Measurements from ENCODE around the gene PXMP2. TPM values are rescaled to one million over a fixed set of nuclear protein-coding genes. Genes with fewer than 3 reads are reported as not detected.

Gene PXMP2
- total RNA-seq, 3 donors from 2014 or later, result 29.0 to 50.9 (median 31.8) TPM

- no peak overlapping the region for H3K27ac ChIP-seq
- TF ChIP-seq POLR2AphosphoS5 (IDR thresholded peaks at IDR 0.05), result no peak
- no peak for TF ChIP-seq CTCF (IDR thresholded peaks at IDR 0.05)
- TF ChIP-seq POLR2A (IDR thresholded peaks at IDR 0.05), result no peak
- H3K4me3 ChIP-seq, result no peak overlapping the region
- DNase-seq (ENCODE audit: low spot score in 2 of 2), result no peak
- H3K36me3 ChIP-seq, result peaks cover 4% of the 10 kb centered on the region
- no peaks in the 10 kb centered on the region for H3K27me3 ChIP-seq
- H3K4me1 ChIP-seq, result no peaks in the 10 kb centered on the region
- intact Hi-C loops (cut with DNase I; ENCODE audit: low total_unique reads), result no loop called here
- H3K9me3 ChIP-seq, result no peaks in the 10 kb centered on the region
Measured at GRCh38 chr12:132664206-132665148, 22.9 kb upstream of the PXMP2 start.

DNA sequence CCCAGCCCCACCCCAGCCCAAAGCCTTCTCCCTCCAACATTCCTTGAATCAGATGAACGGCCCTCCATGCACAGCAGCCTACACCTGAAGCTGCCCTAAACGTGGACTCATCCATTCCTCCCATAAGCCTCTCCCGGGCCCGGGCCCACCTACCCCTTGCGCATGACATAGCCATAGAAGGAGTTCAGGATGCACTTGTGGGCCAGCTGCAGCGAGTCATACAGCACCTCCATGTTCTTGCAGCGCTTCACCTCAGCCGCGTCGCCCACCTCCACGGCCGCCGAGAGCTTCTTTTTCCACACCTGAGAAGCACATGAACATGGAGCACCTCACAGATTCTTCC, 22.3 kb upstream of the PXMP2 start:
- Histone ChIP-seq H3K4me3 (no peak overlapping the region), H3K9me3 (no peaks in the 10 kb centered on the region), H3K4me1 (no peaks in the 10 kb centered on the region), H3K27me3 (no peaks in the 10 kb centered on the region), H3K36me3 (peaks cover 4% of the 10 kb centered on the region), H3K27ac (no peak overlapping the region)
- DNase-seq (ENCODE audit: low spot score in 2 of 2), result no peak
- TF ChIP-seq POLR2A (IDR thresholded peaks at IDR 0.05) (no peak), POLR2AphosphoS5 (IDR thresholded peaks at IDR 0.05) (no peak), CTCF (IDR thresholded peaks at IDR 0.05) (no peak)
- intact Hi-C loops (cut with DNase I; ENCODE audit: low total_unique reads), result no loop called here

DNA sequence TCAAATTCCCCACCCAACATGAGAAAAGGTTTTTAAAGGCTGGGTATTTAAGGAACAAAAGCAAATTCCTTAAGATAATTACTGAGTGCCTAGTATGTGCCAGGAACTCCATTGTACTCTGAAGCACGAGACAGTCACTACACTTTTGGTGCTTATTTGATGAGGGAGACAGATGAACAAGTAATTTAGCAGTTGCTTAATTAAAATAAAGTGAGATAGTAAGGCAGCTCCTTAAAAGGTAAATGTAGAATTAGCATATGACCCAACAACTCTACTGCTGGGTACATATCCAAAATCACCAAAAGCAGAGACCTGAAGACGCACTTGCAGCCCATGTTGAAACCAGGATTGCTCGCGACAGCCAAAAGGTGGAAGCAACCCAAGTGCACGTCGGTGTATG, 21.6 kb upstream of the PXMP2 start:
- no peak for TF ChIP-seq POLR2AphosphoS5 (IDR thresholded peaks at IDR 0.05)
- no peak for TF ChIP-seq POLR2A (IDR thresholded peaks at IDR 0.05)
- no peak for TF ChIP-seq CTCF (IDR thresholded peaks at IDR 0.05)
- no peaks in the 10 kb centered on the region for H3K9me3 ChIP-seq
- no peak overlapping the region for H3K4me3 ChIP-seq
- no peak overlapping the region for H3K27ac ChIP-seq
- H3K27me3 ChIP-seq, result no peaks in the 10 kb centered on the region
- no peak for DNase-seq (ENCODE audit: low spot score in 2 of 2)
- intact Hi-C loops (cut with DNase I; ENCODE audit: low total_unique reads), result no loop called here
- H3K4me1 ChIP-seq, result no peaks in the 10 kb centered on the region
- H3K36me3 ChIP-seq, result peaks cover 1% of the 10 kb centered on the region

DNA sequence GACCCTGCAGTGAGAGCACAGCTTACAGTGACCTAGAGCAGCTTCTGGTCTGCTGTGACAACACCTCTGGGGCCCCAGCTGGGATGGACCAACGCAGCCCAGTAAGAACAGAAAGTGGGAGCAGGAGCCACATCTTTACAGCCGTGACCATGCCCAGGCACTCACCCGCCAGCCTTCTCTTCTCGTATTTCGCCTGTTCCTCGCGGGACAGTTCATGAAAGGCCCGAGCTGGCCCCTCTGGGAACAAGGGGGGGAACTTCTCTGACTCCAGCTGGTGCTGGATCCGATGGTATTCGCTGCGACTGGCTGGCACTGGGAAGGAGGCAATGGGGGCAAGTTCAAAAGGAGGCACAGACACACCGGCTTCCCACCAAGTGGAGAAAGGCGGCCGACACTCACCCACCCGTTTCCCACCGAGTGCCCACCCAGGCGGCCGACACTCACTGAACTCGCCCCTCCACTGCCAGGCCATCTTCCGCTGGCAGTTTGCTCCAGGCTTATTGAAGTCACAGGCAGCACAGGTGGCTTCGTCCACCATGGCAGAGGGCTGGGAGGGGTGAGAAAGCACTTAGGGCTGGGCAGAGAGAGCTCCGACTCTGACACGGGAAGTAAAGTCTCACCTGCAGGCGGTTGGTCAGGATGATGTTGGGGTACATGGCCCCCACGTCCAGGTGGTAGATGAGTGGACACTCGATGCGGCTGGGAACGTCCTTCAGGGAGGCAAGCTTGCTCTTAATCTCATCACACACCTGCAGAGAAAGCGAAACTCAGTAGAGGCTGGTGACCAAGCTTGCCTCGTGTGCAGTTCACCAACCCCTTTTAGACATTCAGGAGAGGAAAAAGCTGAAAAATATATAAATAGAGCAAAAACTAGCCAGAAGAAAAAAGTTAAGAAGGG, 18.9 kb upstream of the PXMP2 start:
- H3K27ac ChIP-seq, result no peak overlapping the region
- DNase-seq (ENCODE audit: low spot score in 2 of 2), result no peak
- TF ChIP-seq POLR2AphosphoS5 (IDR thresholded peaks at IDR 0.05), result no peak
- TF ChIP-seq POLR2A (IDR thresholded peaks at IDR 0.05), result no peak
- no peak for TF ChIP-seq CTCF (IDR thresholded peaks at IDR 0.05)
- no peaks in the 10 kb centered on the region for H3K9me3 ChIP-seq
- peaks cover 8% of the 10 kb centered on the region for H3K36me3 ChIP-seq
- intact Hi-C loops (cut with DNase I; ENCODE audit: low total_unique reads), result no loop called here
- H3K4me1 ChIP-seq, result no peaks in the 10 kb centered on the region
- no peaks in the 10 kb centered on the region for H3K27me3 ChIP-seq
- no peak overlapping the region for H3K4me3 ChIP-seq

Measured in breast epithelium (tissue), 4 donors.